HG03432 (cell line): ENCODE measurements around the gene ZBTB6.

Source experiments
- ATAC-seq: cut with Tn5 transposase; IDR thresholded peaks from one replicate; pipeline ENCODE4 v1.9.1; 2021; ENCODE audit warnings: mild to moderate bottlenecking, moderate library complexity; ENCODE audit not compliant: unreplicated experiment

Gene ZBTB6

GRCh38 chr9:122912964-122913673 is at the start of gene ZBTB6:
Gene ZBTB6, minus strand, starts transcription at chr9:122913323. Its CDS starts 1,251 bp downstream, at chr9:122912072.
- peak; percentile 96 for ATAC-seq

DNA sequence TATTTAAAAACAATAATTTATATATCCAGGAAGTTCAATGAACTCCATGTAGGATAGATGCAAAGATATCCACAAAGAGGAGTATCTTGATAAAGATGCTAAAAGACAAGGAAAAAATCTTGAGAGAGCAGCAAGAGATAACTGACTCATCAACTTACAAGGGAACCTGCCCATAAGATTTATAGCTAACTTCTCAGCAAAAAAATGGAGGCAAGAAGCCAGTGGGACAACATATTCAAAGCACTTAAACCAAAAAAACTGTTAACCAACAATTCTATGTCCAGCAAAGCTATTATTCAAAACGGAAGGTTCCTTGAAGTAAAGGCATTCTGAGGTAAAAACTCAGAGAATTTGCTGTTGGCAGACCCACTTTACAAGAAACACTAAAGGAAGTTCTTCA is 48.0 kb upstream of the ZBTB6 start:
- ATAC-seq: no peak

- no peak for ATAC-seq
These were observed 42.8 kb upstream of the ZBTB6 start for GRCh38 chr9:122955961-122956360.

DNA sequence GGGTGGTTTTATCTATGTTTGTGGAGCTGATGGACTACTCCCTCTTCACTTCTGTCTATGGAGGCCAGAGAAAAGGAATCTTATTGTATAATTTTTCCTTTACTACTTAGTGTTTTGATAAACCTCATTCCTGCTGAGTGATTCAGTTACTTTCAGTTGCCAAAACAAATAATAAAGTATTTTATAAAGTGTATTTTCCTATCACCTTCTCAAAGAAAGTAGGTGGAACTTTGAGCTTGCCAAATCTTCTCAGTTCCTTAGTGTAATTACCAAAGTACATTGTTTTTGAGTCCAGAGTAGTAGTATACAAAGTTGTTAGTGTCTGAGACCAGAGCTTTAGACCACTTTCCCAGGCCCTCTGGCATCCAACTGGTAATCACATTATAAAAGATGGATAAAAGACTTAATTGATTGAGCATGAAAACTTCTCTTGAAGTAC is 41.1 kb upstream of the ZBTB6 start:
- no peak for ATAC-seq

DNA sequence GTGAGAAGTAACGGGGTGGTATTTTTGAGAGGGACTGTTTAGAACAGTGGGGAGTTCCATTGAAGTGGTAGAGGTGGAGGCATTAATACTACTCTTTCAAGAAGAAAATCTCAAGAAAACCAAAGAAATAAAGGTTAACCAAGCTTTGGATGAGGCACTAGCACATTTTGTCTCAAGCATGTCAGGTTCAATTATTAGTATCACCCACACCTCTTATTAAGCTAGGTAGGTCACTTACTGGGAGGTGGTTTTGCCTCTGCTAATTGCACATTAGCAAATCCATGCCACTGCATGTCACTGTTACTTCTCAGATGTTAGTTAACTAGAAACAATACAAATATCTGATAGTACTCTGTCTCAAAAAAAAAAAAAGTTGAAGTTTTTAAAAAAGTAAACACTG is 37.9 kb upstream of the ZBTB6 start:
- ATAC-seq: no peak

DNA sequence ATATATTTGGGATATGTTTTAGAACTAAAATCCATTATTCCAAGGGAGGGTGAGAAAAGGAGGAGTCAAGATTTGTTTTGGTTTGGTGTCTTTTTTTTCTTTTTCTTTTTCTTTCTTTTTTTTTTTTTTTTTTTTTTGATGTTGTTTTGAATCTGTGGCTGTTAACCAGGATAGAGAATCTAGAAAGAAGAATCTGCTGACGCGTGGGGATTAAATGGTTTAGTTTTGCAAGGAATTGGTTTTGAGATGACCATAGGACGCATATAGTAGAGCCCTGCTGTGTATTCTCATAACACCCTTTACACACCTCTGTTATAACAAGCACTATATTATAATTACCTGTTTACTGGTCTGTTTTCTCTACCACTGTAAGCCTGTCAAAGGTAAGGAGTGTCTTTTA is 37.1 kb upstream of the ZBTB6 start:
- no peak for ATAC-seq

GRCh38 chr9:122949696-122950095 is 36.6 kb upstream of the ZBTB6 start:
- no peak for ATAC-seq

GRCh38 chr9:122948313-122948712 is 35.2 kb upstream of the ZBTB6 start:
- no peak for ATAC-seq

- no peak for ATAC-seq
These were observed 33.4 kb upstream of the ZBTB6 start for GRCh38 chr9:122946461-122947005.

- no peak for ATAC-seq
These were observed 32.1 kb upstream of the ZBTB6 start for GRCh38 chr9:122944960-122945888.

DNA sequence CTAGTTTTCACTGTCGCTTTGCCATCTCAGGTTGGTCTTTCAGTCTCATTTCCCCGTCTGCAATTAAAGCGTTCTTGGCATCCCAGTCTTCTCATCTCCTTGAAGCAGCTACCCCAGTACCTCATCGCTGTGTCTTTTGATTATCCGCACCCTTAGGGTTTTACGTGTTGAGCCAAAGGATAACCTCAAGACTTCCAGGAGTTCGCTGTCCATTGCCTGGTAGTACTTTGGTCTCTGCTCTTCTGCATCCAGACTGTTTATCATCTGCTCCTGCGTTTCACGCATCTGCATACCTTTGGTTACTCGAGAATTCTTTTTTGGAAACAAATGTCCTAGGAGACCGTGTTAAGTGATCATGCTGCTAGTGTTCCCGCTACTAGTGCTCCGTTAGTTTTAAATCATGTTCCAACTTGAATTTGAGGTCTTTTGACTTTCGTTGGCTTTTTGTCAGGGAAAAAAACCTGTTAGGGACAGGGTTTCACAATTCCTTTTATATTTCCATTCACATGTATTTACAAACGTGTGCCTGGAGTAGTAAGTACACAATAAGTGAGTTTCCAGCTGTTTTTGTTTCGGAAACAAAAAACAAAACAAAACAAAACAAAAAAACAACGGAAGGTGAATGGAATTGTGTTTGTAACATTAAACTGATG is 28.6 kb upstream of the ZBTB6 start:
- no peak for ATAC-seq

DNA sequence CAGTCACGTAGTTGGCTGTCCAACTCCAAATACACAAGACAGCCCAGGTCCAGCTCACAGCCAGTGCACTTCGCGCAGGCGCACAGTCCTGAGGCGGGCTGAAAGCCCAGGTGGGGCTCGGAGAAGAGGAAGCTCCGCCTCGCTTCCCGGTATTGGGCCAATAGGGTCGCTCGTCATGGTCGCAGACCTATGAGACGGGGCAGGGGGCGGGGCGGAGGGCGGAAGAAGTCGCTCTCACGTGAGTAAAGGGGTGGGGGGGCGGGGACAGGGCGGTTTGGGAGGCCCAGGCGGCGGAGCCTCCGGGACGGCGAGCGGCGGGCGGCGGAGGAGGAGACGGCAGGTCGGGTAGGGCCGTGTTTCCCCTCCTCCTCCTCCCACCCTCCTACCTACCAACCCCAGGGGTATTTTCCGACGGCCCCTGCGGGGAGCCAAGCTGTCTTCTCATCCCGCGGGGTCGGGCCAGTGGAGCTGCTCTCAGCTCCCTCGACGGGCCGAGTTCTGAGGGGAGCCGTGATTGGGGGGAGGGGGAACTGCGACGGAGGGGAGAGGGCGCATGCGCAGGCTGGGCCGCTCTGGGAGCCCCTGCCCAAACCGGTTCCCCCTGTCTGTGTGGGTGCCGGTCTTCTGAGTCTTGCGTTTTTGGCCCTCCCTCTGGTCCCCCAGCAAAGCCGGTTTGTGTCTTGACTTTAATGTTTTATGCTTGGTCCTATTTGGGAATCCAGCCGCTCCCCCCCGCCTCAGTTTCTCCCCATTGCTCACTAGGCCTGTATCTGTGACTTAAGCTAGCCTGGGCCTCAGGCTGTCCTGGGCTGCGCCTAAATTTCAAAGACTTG is 27.8 kb upstream of the ZBTB6 start, which contains the start of gene RABGAP1:
RABGAP1 (plus strand) TSS at position 272 of the 833 bp plus-strand sequence. CDS start 16,040 bp downstream, outside the sequence.
- ATAC-seq: peak; percentile 97

DNA sequence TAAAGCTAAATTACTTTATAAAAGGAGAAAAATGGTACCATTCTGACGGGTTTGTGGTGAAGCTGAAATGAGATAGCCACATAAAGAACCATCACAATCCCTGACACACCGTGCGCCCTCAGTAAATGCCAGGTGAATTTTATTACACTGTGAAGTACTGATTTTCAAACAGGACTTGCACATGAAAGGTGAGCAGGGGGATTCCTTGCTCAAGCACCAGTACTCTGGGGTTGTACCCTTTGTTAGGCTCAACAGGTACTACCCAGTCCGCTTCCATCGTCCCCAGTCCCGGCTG is 27.3 kb upstream of the ZBTB6 start:
- ATAC-seq: no peak

- ATAC-seq: no peak
These were observed 26.5 kb upstream of the ZBTB6 start for GRCh38 chr9:122939601-122940000.

DNA sequence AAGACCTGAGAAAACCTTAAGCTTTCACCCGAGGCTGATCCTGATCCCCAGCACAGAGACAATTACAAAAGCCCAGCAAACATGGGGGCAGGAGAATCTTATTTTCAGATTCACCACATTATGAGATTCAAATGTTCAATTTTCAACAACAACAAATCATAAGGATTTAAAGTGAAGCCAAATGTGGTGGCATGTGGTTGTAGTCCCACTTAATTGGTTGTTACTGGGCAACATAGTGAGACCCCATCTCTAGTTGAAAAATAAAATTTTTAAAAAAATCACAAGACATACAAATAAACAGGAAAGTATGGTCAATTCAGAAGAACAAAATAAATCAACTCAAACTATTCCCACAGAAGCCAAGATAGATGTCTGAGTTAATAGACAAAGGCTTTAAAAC is 23.8 kb upstream of the ZBTB6 start:
- no peak for ATAC-seq

DNA sequence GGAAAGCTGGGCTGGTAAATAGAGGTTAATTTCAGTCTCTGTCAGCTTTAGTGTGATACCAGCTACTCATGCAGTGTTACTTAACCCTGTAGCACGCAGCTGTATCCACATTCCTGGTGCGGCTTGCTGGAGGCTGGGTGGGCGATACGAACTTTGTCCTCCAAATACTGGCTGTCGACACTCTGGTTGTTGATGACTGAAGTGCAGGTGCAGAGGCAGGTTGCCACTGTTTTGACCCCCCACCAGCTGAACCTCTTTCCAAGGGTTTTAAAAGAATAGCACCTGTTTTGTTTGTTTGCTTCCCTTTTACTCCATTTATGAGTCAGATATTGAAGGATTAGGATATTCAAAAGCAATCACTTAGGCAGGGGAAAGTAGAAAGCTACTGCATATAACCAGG is 23.3 kb upstream of the ZBTB6 start:
- ATAC-seq: no peak

DNA sequence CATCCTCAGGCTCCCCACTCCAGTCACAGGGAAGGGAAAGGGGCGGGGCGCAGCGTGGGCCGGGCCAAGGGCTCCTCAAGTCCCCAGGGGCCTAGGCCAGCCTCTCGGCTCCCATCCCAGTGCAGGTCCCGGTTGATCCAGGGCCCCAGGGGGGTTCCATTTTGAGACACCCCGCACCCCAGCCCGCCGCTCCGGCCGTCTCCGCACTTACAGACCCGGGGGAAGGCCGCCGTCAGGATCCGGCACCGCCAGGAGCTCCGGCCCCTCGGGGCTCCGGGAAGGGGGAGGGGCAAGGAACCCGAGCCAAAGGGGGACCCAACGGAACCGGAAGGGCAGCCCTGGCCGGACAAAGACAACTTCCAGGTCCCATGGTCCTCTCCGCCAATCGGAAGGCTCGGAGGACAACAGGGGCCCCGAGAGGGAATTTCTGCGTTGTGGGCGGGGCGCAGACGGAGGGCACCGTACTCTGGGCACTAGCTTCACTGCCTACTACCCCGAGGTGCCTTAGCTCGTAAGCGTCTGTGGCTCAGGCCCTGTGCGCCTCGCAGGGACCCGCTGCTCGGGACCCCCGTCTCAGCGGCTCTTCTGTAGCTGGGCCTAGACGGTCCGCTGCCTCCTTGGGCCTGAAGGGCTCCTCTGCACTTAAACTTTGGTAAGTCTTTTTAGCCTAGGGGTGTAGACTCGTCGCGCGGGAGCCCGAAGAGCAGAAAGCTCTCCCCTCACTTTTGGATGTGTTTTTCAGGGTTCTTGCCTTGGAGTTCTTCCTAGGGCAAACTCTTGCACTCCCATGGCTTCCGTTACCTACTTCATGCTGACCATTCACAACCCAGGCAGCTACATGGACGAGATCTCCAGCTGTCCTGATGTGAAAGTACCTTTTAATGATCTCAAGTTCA is 18.4 kb upstream of the ZBTB6 start, which contains the start of gene ZBTB26:
ZBTB26 (minus strand) TSS at position 287 of the 896 bp plus-strand sequence. CDS start 11,578 bp downstream, outside the sequence.
- peak; percentile 98 for ATAC-seq

- no peak for ATAC-seq
These were observed 17.6 kb upstream of the ZBTB6 start for GRCh38 chr9:122930541-122931225.
